Measurements from ENCODE around the gene FAU.
"Not testable (repeated sequence)": the region's sequence is repeated elsewhere in the genome, so short reads cannot be mapped to it uniquely, and the experiment has no call there.

Gene FAU

GRCh38 chr11:65120831-65121230 is 1.1 kb downstream of the FAU start:
- Histone ChIP-seq H3K27me3 (replicated peaks; ENCODE audit: control insufficient read depth, insufficient read depth, low read length) (no peaks in the 10 kb centered on the region), H3K36me3 (ENCODE audit: control insufficient read depth, insufficient read depth, low read length) (peaks cover 26% of the 10 kb centered on the region), H3K4me3 (replicated peaks; ENCODE audit: low read depth, low read length) (peak overlapping the region; percentile 92)
- TF ChIP-seq CTCF (IDR thresholded peaks at IDR 0.05; ENCODE audit: insufficient read depth, low read length, poor library complexity, severe bottlenecking): no peak
- DNase-seq (ENCODE audit: extremely low read depth, insufficient read length): no peak

GRCh38 chr11:65119670-65119995 is 2.3 kb downstream of the FAU start:
- TF ChIP-seq CTCF (IDR thresholded peaks at IDR 0.05; ENCODE audit: insufficient read depth, low read length, poor library complexity, severe bottlenecking): no peak
- Histone ChIP-seq H3K27me3 (replicated peaks; ENCODE audit: control insufficient read depth, insufficient read depth, low read length) (no peaks in the 10 kb centered on the region), H3K4me3 (replicated peaks; ENCODE audit: low read depth, low read length) (no peak overlapping the region), H3K36me3 (ENCODE audit: control insufficient read depth, insufficient read depth, low read length) (peaks cover 22% of the 10 kb centered on the region)
- no peak for DNase-seq (ENCODE audit: extremely low read depth, insufficient read length)

- not testable (repeated sequence) for H3K4me3 ChIP-seq (replicated peaks; ENCODE audit: low read depth, low read length); DNase-seq (ENCODE audit: extremely low read depth, insufficient read length); H3K27me3 ChIP-seq (replicated peaks; ENCODE audit: control insufficient read depth, insufficient read depth, low read length)
- H3K36me3 ChIP-seq (ENCODE audit: control insufficient read depth, insufficient read depth, low read length): peaks cover 20% of the 10 kb centered on the region
Observed at GRCh38 chr11:65118891-65119669, 2.9 kb downstream of the FAU start.

- H3K4me3 ChIP-seq (replicated peaks; ENCODE audit: low read depth, low read length): no peak overlapping the region
- TF ChIP-seq CTCF (IDR thresholded peaks at IDR 0.05; ENCODE audit: insufficient read depth, low read length, poor library complexity, severe bottlenecking): no peak
- H3K27me3 ChIP-seq (replicated peaks; ENCODE audit: control insufficient read depth, insufficient read depth, low read length): no peaks in the 10 kb centered on the region
- H3K36me3 ChIP-seq (ENCODE audit: control insufficient read depth, insufficient read depth, low read length): peaks cover 20% of the 10 kb centered on the region
- DNase-seq (ENCODE audit: extremely low read depth, insufficient read length): no peak
Observed at GRCh38 chr11:65118097-65118837, 3.7 kb downstream of the FAU start.

GRCh38 chr11:65117206-65118096 is 4.5 kb downstream of the FAU start, which contains the start of gene ZNHIT2:
Gene ZNHIT2, minus strand, starts transcription at chr11:65117701. Its CDS starts 48 bp downstream, at chr11:65117653.
- peak; percentile 88 for TF ChIP-seq CTCF (IDR thresholded peaks at IDR 0.05; ENCODE audit: insufficient read depth, low read length, poor library complexity, severe bottlenecking)
- peaks cover 20% of the 10 kb centered on the region for H3K36me3 ChIP-seq (ENCODE audit: control insufficient read depth, insufficient read depth, low read length)
- H3K4me3 ChIP-seq (replicated peaks; ENCODE audit: low read depth, low read length): peak within 1 kb of the TSS; percentile 82
- DNase-seq (ENCODE audit: extremely low read depth, insufficient read length): peak; percentile 99
- no peaks in the 10 kb centered on the region for H3K27me3 ChIP-seq (replicated peaks; ENCODE audit: control insufficient read depth, insufficient read depth, low read length)

Data from GM06990 (cell line).